ENCODE data around the gene CEP78. TPM values are rescaled to one million over a fixed set of nuclear protein-coding genes. Genes with fewer than 3 reads are reported as not detected.

Gene CEP78
- total RNA-seq, 1 experiment from 2014 or later, result 17.8 TPM

DNA sequence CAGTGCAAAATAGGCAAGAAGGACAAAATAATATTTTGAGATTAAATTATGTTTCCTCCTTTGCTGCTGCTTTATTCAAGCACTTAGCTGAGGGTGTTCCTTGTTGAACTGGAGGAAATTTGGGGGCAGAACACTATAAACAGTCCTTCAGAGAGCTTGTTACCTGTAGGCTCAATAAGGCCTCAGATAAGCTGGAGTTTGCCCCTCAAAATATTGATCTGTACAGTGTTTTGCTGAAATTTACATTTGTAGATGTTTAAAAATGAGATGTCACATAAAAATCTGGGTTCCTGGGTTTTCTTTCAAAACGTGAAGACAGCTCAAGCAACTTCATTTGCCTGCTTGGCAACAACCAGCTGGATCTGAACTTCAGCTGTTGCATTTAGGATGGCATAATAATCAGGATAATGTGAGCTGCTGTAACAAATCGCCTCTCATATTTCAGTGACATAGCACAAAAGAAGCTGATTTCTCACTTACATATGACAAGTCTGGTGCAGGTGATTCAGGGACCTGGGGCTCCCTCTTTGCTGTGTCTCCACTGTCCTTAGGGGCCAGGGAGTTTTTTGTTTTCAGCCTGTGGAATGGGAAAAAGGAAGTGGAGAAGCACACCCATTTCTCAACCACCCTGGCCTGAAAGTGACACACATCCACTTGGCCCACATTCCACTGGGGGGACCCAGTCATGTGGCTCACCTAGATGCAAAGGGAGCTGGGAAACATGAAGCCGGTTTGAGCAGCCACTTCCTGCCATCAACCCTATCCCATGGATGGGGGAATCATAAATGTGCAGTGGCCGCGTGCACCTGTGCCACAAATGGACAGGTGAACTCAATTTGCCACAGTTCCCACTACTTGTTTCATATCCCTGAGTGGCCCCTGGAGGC, 58.7 kb downstream of the CEP78 start:
- peaks cover 15% of the 10 kb centered on the region for H3K36me3 Mint-ChIP-seq (ENCODE audit: insufficient read depth, unreplicated experiment)
- ChIA-PET CTCF (interaction anchor here (0.6 to 3.7 kb wide), 5 partner anchors 16 to 245 kb away, joined by 3 to 37 read pairs (median 4); no protein-coding TSS in a partner anchor), POLR2A (interaction anchor here (1.2 to 5.4 kb wide), 4 partner anchors 10 to 22 kb away, joined by 5 to 116 read pairs (median 28); no protein-coding TSS in a partner anchor)
- no peaks in the 10 kb centered on the region for H3K27me3 Mint-ChIP-seq (ENCODE audit: insufficient read depth, unreplicated experiment)
- intact Hi-C loops (cut with micrococcal nuclease), result no loop called here
- TF ChIP-seq, protein P1, sequence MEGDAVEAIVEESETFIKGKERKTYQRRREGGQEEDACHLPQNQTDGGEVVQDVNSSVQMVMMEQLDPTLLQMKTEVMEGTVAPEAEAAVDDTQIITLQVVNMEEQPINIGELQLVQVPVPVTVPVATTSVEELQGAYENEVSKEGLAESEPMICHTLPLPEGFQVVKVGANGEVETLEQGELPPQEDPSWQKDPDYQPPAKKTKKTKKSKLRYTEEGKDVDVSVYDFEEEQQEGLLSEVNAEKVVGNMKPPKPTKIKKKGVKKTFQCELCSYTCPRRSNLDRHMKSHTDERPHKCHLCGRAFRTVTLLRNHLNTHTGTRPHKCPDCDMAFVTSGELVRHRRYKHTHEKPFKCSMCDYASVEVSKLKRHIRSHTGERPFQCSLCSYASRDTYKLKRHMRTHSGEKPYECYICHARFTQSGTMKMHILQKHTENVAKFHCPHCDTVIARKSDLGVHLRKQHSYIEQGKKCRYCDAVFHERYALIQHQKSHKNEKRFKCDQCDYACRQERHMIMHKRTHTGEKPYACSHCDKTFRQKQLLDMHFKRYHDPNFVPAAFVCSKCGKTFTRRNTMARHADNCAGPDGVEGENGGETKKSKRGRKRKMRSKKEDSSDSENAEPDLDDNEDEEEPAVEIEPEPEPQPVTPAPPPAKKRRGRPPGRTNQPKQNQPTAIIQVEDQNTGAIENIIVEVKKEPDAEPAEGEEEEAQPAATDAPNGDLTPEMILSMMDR (IDR thresholded peaks at IDR 0.05; ENCODE audit: unreplicated experiment), result no peak
- H3K27ac Mint-ChIP-seq (ENCODE audit: low read depth, unreplicated experiment), result no peak overlapping the region
- BruUV-seq (replicated peaks), result no TSS peak
- no peak overlapping the region for H3K4me3 Mint-ChIP-seq (ENCODE audit: unreplicated experiment)
- no peaks in the 10 kb centered on the region for H3K9me3 Mint-ChIP-seq (ENCODE audit: unreplicated experiment)
- no peak for DNase-seq (ENCODE audit: unreplicated experiment)
- H3K4me1 Mint-ChIP-seq (ENCODE audit: insufficient read depth, unreplicated experiment), result peaks cover 8% of the 10 kb centered on the region

DNA sequence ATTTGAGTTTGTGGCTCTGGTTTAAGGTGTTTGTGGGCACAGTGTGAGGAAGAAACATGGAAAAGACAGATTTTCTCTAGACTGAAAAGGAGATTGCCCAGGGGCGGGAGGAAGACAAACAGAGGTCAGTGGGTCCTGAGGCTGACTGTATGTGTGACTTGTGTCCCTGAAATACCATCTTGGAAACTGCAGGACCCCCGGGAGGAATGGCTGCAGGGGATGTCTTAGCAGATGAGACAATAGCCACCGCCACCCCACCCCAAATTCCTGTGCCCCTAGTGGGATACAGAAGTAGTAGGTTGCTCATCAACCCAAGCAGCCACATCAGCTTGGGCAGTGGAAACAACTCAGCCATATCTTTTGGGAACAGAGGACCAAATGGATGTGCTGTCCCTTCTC, 59.3 kb downstream of the CEP78 start:
- ChIA-PET CTCF (interaction anchor here (0.6 to 3.7 kb wide), 3 partner anchors 17 to 245 kb away, joined by 3 to 37 read pairs (median 9); no protein-coding TSS in a partner anchor), POLR2A (interaction anchor here (5.0 to 5.4 kb wide), 4 partner anchors 11 to 35 kb away, joined by 29 to 116 read pairs (median 64); no protein-coding TSS in a partner anchor)
- peaks cover 13% of the 10 kb centered on the region for H3K4me1 Mint-ChIP-seq (ENCODE audit: insufficient read depth, unreplicated experiment)
- intact Hi-C loops (cut with micrococcal nuclease), result no loop called here
- no peaks in the 10 kb centered on the region for H3K9me3 Mint-ChIP-seq (ENCODE audit: unreplicated experiment)
- no TSS peak for BruUV-seq (replicated peaks)
- H3K27ac Mint-ChIP-seq (ENCODE audit: low read depth, unreplicated experiment), result no peak overlapping the region
- no peaks in the 10 kb centered on the region for H3K27me3 Mint-ChIP-seq (ENCODE audit: insufficient read depth, unreplicated experiment)
- TF ChIP-seq, protein P1 (IDR thresholded peaks at IDR 0.05; ENCODE audit: unreplicated experiment), result no peak
- DNase-seq (ENCODE audit: unreplicated experiment), result no peak
- H3K4me3 Mint-ChIP-seq (ENCODE audit: unreplicated experiment), result no peak overlapping the region
- H3K36me3 Mint-ChIP-seq (ENCODE audit: insufficient read depth, unreplicated experiment), result peaks cover 21% of the 10 kb centered on the region

DNA sequence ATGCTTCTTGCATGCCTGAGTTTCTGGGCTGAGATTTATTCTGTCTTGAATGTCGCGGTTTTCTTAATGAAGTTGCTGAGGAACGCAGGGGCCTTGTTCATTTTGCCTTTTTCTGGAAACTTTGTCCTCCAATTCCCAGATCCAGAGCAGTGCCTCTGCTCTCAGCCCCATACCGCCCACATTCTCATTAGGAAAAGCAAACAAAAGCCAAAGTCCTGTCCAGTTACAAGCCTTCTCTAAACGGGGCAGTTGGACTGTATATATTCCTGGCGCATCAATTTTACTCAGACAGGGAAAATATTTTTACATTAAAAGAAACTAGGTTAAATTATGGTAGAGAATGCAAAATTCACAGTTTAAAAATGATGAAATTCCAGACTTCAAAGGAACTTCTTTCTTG, 59.9 kb downstream of the CEP78 start:
- CTCF ChIA-PET, result interaction anchor here (1.9 to 4.6 kb wide), 5 partner anchors 11 to 37 kb away, joined by 7 to 37 read pairs (median 19); no protein-coding TSS in a partner anchor
- no peak for DNase-seq (ENCODE audit: unreplicated experiment)
- TF ChIP-seq, protein P1 (IDR thresholded peaks at IDR 0.05; ENCODE audit: unreplicated experiment), result no peak
- Mint-ChIP-seq H3K4me1 (ENCODE audit: insufficient read depth, unreplicated experiment) (peaks cover 10% of the 10 kb centered on the region), H3K4me3 (ENCODE audit: unreplicated experiment) (peak overlapping the region; percentile 92), H3K27ac (ENCODE audit: low read depth, unreplicated experiment) (peak overlapping the region; percentile 87), H3K27me3 (ENCODE audit: insufficient read depth, unreplicated experiment) (no peaks in the 10 kb centered on the region), H3K36me3 (ENCODE audit: insufficient read depth, unreplicated experiment) (peaks cover 27% of the 10 kb centered on the region), H3K9me3 (ENCODE audit: unreplicated experiment) (no peaks in the 10 kb centered on the region)
- intact Hi-C loops (cut with micrococcal nuclease), result loop anchor here (1.0 kb wide), 1 partner anchor 34 kb away; no protein-coding TSS in a partner anchor
- POLR2A ChIA-PET, result interaction anchor here (1.0 to 6.2 kb wide), 8 partner anchors 8 to 266 kb away, joined by 3 to 116 read pairs (median 42); partner anchors contain the start of gene CEP78
- no TSS peak for BruUV-seq (replicated peaks)

Measured in MCF 10A (cell line).